Ovary (tissue), 3 donors: ENCODE results near the gene SHMT2.

Experiments
- EP300 ChIP-seq: sonication (generic); formaldehyde crosslinking; IDR thresholded peaks from one replicate; pipeline ENCODE4 v1.6.1; 2017; ENCODE audit warnings: antibody characterized with exemption
- TF ChIP-seq, protein P1 (sequence below), 3 donors: fragments of 450-650 bp in 2 of 3; fragments of 200-600 bp in 1 of 3; IDR thresholded peaks; one replicate each; pipeline versions ENCODE4 v1.5.1 to v1.8.0; 2016 to 2022; ENCODE audit warnings: antibody characterized with exemption in 3 of 3, mild to moderate bottlenecking in 1 of 3
- donor health status: DM: no; HTN: no; CAD: no.

GRCh38 chr12:57227315-57228115, 2.0 kb upstream of the SHMT2 start:
- TF ChIP-seq, protein P1, sequence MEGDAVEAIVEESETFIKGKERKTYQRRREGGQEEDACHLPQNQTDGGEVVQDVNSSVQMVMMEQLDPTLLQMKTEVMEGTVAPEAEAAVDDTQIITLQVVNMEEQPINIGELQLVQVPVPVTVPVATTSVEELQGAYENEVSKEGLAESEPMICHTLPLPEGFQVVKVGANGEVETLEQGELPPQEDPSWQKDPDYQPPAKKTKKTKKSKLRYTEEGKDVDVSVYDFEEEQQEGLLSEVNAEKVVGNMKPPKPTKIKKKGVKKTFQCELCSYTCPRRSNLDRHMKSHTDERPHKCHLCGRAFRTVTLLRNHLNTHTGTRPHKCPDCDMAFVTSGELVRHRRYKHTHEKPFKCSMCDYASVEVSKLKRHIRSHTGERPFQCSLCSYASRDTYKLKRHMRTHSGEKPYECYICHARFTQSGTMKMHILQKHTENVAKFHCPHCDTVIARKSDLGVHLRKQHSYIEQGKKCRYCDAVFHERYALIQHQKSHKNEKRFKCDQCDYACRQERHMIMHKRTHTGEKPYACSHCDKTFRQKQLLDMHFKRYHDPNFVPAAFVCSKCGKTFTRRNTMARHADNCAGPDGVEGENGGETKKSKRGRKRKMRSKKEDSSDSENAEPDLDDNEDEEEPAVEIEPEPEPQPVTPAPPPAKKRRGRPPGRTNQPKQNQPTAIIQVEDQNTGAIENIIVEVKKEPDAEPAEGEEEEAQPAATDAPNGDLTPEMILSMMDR (IDR thresholded peaks at IDR 0.05) = no peak
- TF ChIP-seq EP300 = no peak
